HG03439 (cell line): ENCODE data around the gene SULT1C3.

Experiments
- ATAC-seq: cut with Tn5 transposase; IDR thresholded peaks from one replicate; pipeline ENCODE4 v1.9.1; 2021; ENCODE audit warnings: mild to moderate bottlenecking, moderate library complexity; ENCODE audit not compliant: unreplicated experiment

Gene SULT1C3

GRCh38 chr2:108239786-108240185, at the start of gene SULT1C3:
TSS of gene SULT1C3 (plus strand) at chr2:108239968. CDS start at chr2:108247195, 7,227 bp downstream.
- no peak for ATAC-seq

- ATAC-seq, result no peak
These were observed 46.5 kb upstream of the SULT1C3 start for GRCh38 chr2:108193251-108193650.

GRCh38 chr2:108194409-108195132, 45.2 kb upstream of the SULT1C3 start:
- no peak for ATAC-seq

GRCh38 chr2:108195133-108195439, 44.7 kb upstream of the SULT1C3 start:
- no peak for ATAC-seq

GRCh38 chr2:108199726-108200125, 40.0 kb upstream of the SULT1C3 start:
- no peak for ATAC-seq

GRCh38 chr2:108200569-108200968, 39.2 kb upstream of the SULT1C3 start:
- no peak for ATAC-seq

- no peak for ATAC-seq
These were observed 27.1 kb upstream of the SULT1C3 start for GRCh38 chr2:108212671-108213070.

- ATAC-seq, result no peak
These were observed 24.0 kb upstream of the SULT1C3 start for GRCh38 chr2:108215794-108216211.

GRCh38 chr2:108217211-108217610, 22.6 kb upstream of the SULT1C3 start:
- no peak for ATAC-seq

- ATAC-seq, result no peak
These were observed 20.1 kb upstream of the SULT1C3 start for GRCh38 chr2:108219688-108220087.

- ATAC-seq, result no peak
These were observed 19.6 kb upstream of the SULT1C3 start for GRCh38 chr2:108220191-108220590.

GRCh38 chr2:108220942-108221541, 18.7 kb upstream of the SULT1C3 start:
- no peak for ATAC-seq

GRCh38 chr2:108222261-108222660, 17.5 kb upstream of the SULT1C3 start:
- ATAC-seq, result no peak

GRCh38 chr2:108223573-108223972, 16.2 kb upstream of the SULT1C3 start:
- no peak for ATAC-seq

- no peak for ATAC-seq
These were observed 15.7 kb upstream of the SULT1C3 start for GRCh38 chr2:108224022-108224421.

GRCh38 chr2:108226564-108226963, 13.2 kb upstream of the SULT1C3 start:
- ATAC-seq, result no peak

- ATAC-seq, result no peak
These were observed 11.8 kb upstream of the SULT1C3 start for GRCh38 chr2:108228006-108228405.

GRCh38 chr2:108228537-108228936, 11.2 kb upstream of the SULT1C3 start:
- ATAC-seq, result no peak

GRCh38 chr2:108229875-108230274, 9.9 kb upstream of the SULT1C3 start:
- no peak for ATAC-seq

GRCh38 chr2:108235577-108235976, 4.2 kb upstream of the SULT1C3 start:
- ATAC-seq, result no peak

GRCh38 chr2:108236676-108237335, 3.0 kb upstream of the SULT1C3 start:
- no peak for ATAC-seq

- ATAC-seq, result no peak
These were observed 1.2 kb downstream of the SULT1C3 start for GRCh38 chr2:108240966-108241365.
